ENCODE data around the gene BMX.

BMX gene

GRCh38 chrX:15547356-15547755 lies 46.7 kb downstream of the BMX start:
- H3K36me3 ChIP-seq (ENCODE audit: control insufficient read depth, insufficient read depth, low read length) = no peaks in the 10 kb centered on the region
- no peak overlapping the region for H3K9ac ChIP-seq (ENCODE audit: low read depth, low read length)
- no peaks in the 10 kb centered on the region for H3K9me3 ChIP-seq (ENCODE audit: control insufficient read depth, insufficient read depth, low read length)
- no peaks in the 10 kb centered on the region for H3K27me3 ChIP-seq (ENCODE audit: control insufficient read depth, insufficient read depth, low read length)
- no peak overlapping the region for H3K4me3 ChIP-seq (ENCODE audit: low read depth, low read length)
- H3K4me1 ChIP-seq (ENCODE audit: control insufficient read depth, insufficient read depth, low read length) = no peaks in the 10 kb centered on the region

- Histone ChIP-seq H3K27me3 (ENCODE audit: control insufficient read depth, insufficient read depth, low read length) (no peaks in the 10 kb centered on the region), H3K4me3 (ENCODE audit: low read depth, low read length) (no peak overlapping the region), H3K4me1 (ENCODE audit: control insufficient read depth, insufficient read depth, low read length) (peaks cover 3% of the 10 kb centered on the region), H3K9me3 (ENCODE audit: control insufficient read depth, insufficient read depth, low read length) (no peaks in the 10 kb centered on the region), H3K36me3 (ENCODE audit: control insufficient read depth, insufficient read depth, low read length) (no peaks in the 10 kb centered on the region), H3K9ac (ENCODE audit: low read depth, low read length) (no peak overlapping the region)
Observed at GRCh38 chrX:15549189-15550012, 48.8 kb downstream of the BMX start.

- Histone ChIP-seq H3K27me3 (ENCODE audit: control insufficient read depth, insufficient read depth, low read length) (no peaks in the 10 kb centered on the region), H3K9me3 (ENCODE audit: control insufficient read depth, insufficient read depth, low read length) (no peaks in the 10 kb centered on the region), H3K9ac (ENCODE audit: low read depth, low read length) (no peak overlapping the region), H3K36me3 (ENCODE audit: control insufficient read depth, insufficient read depth, low read length) (no peaks in the 10 kb centered on the region), H3K4me3 (ENCODE audit: low read depth, low read length) (no peak overlapping the region), H3K4me1 (ENCODE audit: control insufficient read depth, insufficient read depth, low read length) (no peaks in the 10 kb centered on the region)
Observed at GRCh38 chrX:15559227-15559626, 58.6 kb downstream of the BMX start.

- no peaks in the 10 kb centered on the region for H3K9me3 ChIP-seq (ENCODE audit: control insufficient read depth, insufficient read depth, low read length)
- no peak overlapping the region for H3K9ac ChIP-seq (ENCODE audit: low read depth, low read length)
- no peaks in the 10 kb centered on the region for H3K27me3 ChIP-seq (ENCODE audit: control insufficient read depth, insufficient read depth, low read length)
- peaks cover 3% of the 10 kb centered on the region for H3K4me1 ChIP-seq (ENCODE audit: control insufficient read depth, insufficient read depth, low read length)
- no peaks in the 10 kb centered on the region for H3K36me3 ChIP-seq (ENCODE audit: control insufficient read depth, insufficient read depth, low read length)
- no peak overlapping the region for H3K4me3 ChIP-seq (ENCODE audit: low read depth, low read length)
Observed at GRCh38 chrX:15560924-15561323, 60.3 kb downstream of the BMX start.

- Histone ChIP-seq H3K9ac (ENCODE audit: low read depth, low read length) (no peak overlapping the region), H3K27me3 (ENCODE audit: control insufficient read depth, insufficient read depth, low read length) (no peaks in the 10 kb centered on the region), H3K9me3 (ENCODE audit: control insufficient read depth, insufficient read depth, low read length) (no peaks in the 10 kb centered on the region), H3K4me3 (ENCODE audit: low read depth, low read length) (no peak overlapping the region), H3K36me3 (ENCODE audit: control insufficient read depth, insufficient read depth, low read length) (no peaks in the 10 kb centered on the region), H3K4me1 (ENCODE audit: control insufficient read depth, insufficient read depth, low read length) (peaks cover 6% of the 10 kb centered on the region)
Observed at GRCh38 chrX:15563056-15563455, 62.4 kb downstream of the BMX start.

- Histone ChIP-seq H3K9ac (ENCODE audit: low read depth, low read length) (no peak overlapping the region), H3K9me3 (ENCODE audit: control insufficient read depth, insufficient read depth, low read length) (no peaks in the 10 kb centered on the region), H3K27me3 (ENCODE audit: control insufficient read depth, insufficient read depth, low read length) (no peaks in the 10 kb centered on the region)
Observed at GRCh38 chrX:15564981-15565579, 64.5 kb downstream of the BMX start.

DNA sequence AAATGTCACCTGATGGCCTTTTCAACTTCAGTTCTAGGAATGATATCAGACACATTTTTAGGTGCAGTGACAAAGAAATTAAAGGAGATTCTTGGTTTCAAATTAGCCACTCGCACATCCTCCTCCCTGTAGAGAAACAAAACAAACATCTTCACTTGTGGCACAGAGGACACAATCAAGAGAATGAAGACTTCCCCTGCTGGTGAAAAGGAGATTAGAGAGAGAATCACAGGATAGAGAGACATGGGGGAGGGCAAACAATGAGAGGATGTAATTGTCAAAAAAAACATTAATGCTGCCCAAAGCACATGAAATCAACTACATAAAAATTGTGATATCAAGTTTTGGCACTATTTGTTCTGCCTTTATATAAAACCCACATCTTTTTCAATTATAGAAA lies 65.6 kb downstream of the BMX start:
- H3K4me1 ChIP-seq (ENCODE audit: control insufficient read depth, insufficient read depth, low read length) = peaks cover 7% of the 10 kb centered on the region
- H3K9ac ChIP-seq (ENCODE audit: low read depth, low read length) = no peak overlapping the region
- no peak overlapping the region for H3K4me3 ChIP-seq (ENCODE audit: low read depth, low read length)
- no peaks in the 10 kb centered on the region for H3K27me3 ChIP-seq (ENCODE audit: control insufficient read depth, insufficient read depth, low read length)
- no peaks in the 10 kb centered on the region for H3K9me3 ChIP-seq (ENCODE audit: control insufficient read depth, insufficient read depth, low read length)
- H3K36me3 ChIP-seq (ENCODE audit: control insufficient read depth, insufficient read depth, low read length) = no peaks in the 10 kb centered on the region

More at GRCh38 chrX:15564981-15565579, 64.5 kb downstream of the BMX start:
- Histone ChIP-seq H3K4me1 (ENCODE audit: control insufficient read depth, insufficient read depth, low read length) (peaks cover 7% of the 10 kb centered on the region), H3K4me3 (ENCODE audit: low read depth, low read length) (no peak overlapping the region), H3K36me3 (ENCODE audit: control insufficient read depth, insufficient read depth, low read length) (no peaks in the 10 kb centered on the region)

- H3K9me3 ChIP-seq (ENCODE audit: control insufficient read depth, insufficient read depth, low read length) = no peaks in the 10 kb centered on the region
Observed at GRCh38 chrX:15567267-15567666, 66.7 kb downstream of the BMX start.

GRCh38 chrX:15567886-15568616 lies 67.4 kb downstream of the BMX start:
- no peak overlapping the region for H3K4me3 ChIP-seq (ENCODE audit: low read depth, low read length)
- H3K27me3 ChIP-seq (ENCODE audit: control insufficient read depth, insufficient read depth, low read length) = no peaks in the 10 kb centered on the region
- no peaks in the 10 kb centered on the region for H3K36me3 ChIP-seq (ENCODE audit: control insufficient read depth, insufficient read depth, low read length)
- no peak overlapping the region for H3K9ac ChIP-seq (ENCODE audit: low read depth, low read length)
- peaks cover 7% of the 10 kb centered on the region for H3K4me1 ChIP-seq (ENCODE audit: control insufficient read depth, insufficient read depth, low read length)
- H3K9me3 ChIP-seq (ENCODE audit: control insufficient read depth, insufficient read depth, low read length) = no peaks in the 10 kb centered on the region

More at GRCh38 chrX:15567267-15567666, 66.7 kb downstream of the BMX start:
- no peak overlapping the region for H3K4me3 ChIP-seq (ENCODE audit: low read depth, low read length)
- peaks cover 7% of the 10 kb centered on the region for H3K4me1 ChIP-seq (ENCODE audit: control insufficient read depth, insufficient read depth, low read length)
- H3K27me3 ChIP-seq (ENCODE audit: control insufficient read depth, insufficient read depth, low read length) = no peaks in the 10 kb centered on the region
- no peaks in the 10 kb centered on the region for H3K36me3 ChIP-seq (ENCODE audit: control insufficient read depth, insufficient read depth, low read length)
- no peak overlapping the region for H3K9ac ChIP-seq (ENCODE audit: low read depth, low read length)

DNA sequence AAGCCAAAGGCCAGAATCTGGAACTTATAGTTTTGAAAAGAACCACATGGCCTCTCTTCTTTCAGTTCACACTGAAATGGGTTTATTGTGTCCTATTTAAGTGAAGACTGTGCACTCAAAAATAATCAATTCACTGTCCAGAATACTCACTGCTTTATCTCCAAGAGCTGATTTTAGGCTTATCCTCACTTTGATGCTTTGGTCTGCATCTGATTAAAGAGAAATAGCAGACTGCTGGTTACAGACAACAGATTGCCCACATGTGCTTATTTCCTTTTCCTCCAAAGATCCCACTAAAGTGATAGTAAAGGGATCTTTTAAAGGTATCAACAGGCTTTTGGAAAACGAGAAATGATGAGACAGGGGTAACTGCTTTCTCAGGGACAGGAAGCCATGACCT lies 69.5 kb downstream of the BMX start:
- no peaks in the 10 kb centered on the region for H3K36me3 ChIP-seq (ENCODE audit: control insufficient read depth, insufficient read depth, low read length)
- H3K27me3 ChIP-seq (ENCODE audit: control insufficient read depth, insufficient read depth, low read length) = no peaks in the 10 kb centered on the region
- no peaks in the 10 kb centered on the region for H3K9me3 ChIP-seq (ENCODE audit: control insufficient read depth, insufficient read depth, low read length)
- no peak overlapping the region for H3K4me3 ChIP-seq (ENCODE audit: low read depth, low read length)
- H3K9ac ChIP-seq (ENCODE audit: low read depth, low read length) = no peak overlapping the region
- peaks cover 5% of the 10 kb centered on the region for H3K4me1 ChIP-seq (ENCODE audit: control insufficient read depth, insufficient read depth, low read length)

DNA sequence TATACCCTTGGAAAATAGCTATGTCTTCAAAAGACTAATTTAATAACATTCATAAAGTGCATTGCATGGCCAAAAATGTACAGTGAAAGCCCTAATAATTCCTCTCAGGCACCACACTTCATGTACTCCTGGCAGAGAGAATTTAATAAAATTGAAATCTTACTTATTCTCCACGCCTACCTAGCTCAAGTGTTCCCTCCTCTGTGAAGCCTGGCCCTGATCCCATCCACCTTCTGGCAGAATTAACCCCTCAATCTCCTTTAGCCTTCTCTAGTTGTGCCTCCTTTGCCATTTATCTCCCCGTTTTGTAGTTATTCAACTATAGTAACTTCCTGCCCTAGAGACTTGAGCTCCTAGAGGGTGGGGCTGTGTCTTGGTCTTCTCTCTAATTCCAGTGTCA lies 73.4 kb downstream of the BMX start:
- no peaks in the 10 kb centered on the region for H3K9me3 ChIP-seq (ENCODE audit: control insufficient read depth, insufficient read depth, low read length)
- no peaks in the 10 kb centered on the region for H3K27me3 ChIP-seq (ENCODE audit: control insufficient read depth, insufficient read depth, low read length)

More for the DNA sequence above, 73.4 kb downstream of the BMX start:
- H3K4me1 ChIP-seq (ENCODE audit: control insufficient read depth, insufficient read depth, low read length) = peaks cover 5% of the 10 kb centered on the region
- H3K4me3 ChIP-seq (ENCODE audit: low read depth, low read length) = no peak overlapping the region
- H3K9ac ChIP-seq (ENCODE audit: low read depth, low read length) = no peak overlapping the region
- no peaks in the 10 kb centered on the region for H3K36me3 ChIP-seq (ENCODE audit: control insufficient read depth, insufficient read depth, low read length)

All from iPS-15b (cell line).